Uterus (tissue), 2 donors: ENCODE results near the gene CSTF1.

Source experiments
- CTCF ChIP-seq, 4 experiments: fragments of 200-600 bp in 2 of 4; fragments of 450-650 bp in 2 of 4; sonication (generic) in 2 of 4; IDR thresholded peaks; one replicate each; pipeline ENCODE4 v1.5.1; 2016 to 2019; ENCODE audit warnings: antibody characterized with exemption in 4 of 4, mild to moderate bottlenecking in 2 of 4, moderate library complexity in 1 of 4
- POLR2A ChIP-seq, 2 donors: fragments of 450-650 bp; IDR thresholded peaks; one replicate each; pipeline ENCODE4 v1.6.1; 2016; ENCODE audit warnings: antibody characterized with exemption in 2 of 2, mild to moderate bottlenecking in 1 of 2, moderate library complexity in 1 of 2

GRCh38 chr20:56412473-56412790, 20.0 kb downstream of the CSTF1 start:
- TF ChIP-seq CTCF (IDR thresholded peaks at IDR 0.05) (no peak), POLR2A (IDR thresholded peaks at IDR 0.05) (no peak)
